Measurements from ENCODE around the gene MYRFL. TPM values are rescaled to one million over a fixed set of nuclear protein-coding genes. Genes with fewer than 3 reads are reported as not detected.
"Not testable (repeated sequence)": the region's sequence is repeated elsewhere in the genome, so short reads cannot be mapped to it uniquely, and the experiment has no call there.

Gene MYRFL
- total RNA-seq, 1 donor from 2014 or later = 0.20 TPM

- no peak for DNase-seq (ENCODE audit: low read depth)
- H3K9ac ChIP-seq (ENCODE audit: low read length) = no peak overlapping the region
- no peaks in the 10 kb centered on the region for H3K9me3 ChIP-seq (ENCODE audit: insufficient read depth, low read depth, low read length)
- Mint-ChIP-seq H3K27ac (ENCODE audit: unreplicated experiment) (no peak overlapping the region), H3K4me3 (ENCODE audit: unreplicated experiment) (no peak overlapping the region), H3K4me1 (ENCODE audit: low read depth, unreplicated experiment) (no peaks in the 10 kb centered on the region), H3K27me3 (ENCODE audit: low read depth, unreplicated experiment) (peaks cover 3% of the 10 kb centered on the region), H3K36me3 (ENCODE audit: low read depth, unreplicated experiment) (no peaks in the 10 kb centered on the region), H3K9me3 (ENCODE audit: unreplicated experiment) (peaks cover 3% of the 10 kb centered on the region)
- H3K4me1 ChIP-seq (ENCODE audit: insufficient read depth, low read length) = no peaks in the 10 kb centered on the region
- H3K27me3 ChIP-seq (ENCODE audit: insufficient read depth, low read length) = no peaks in the 10 kb centered on the region
- no peaks in the 10 kb centered on the region for H4K20me1 ChIP-seq (ENCODE audit: insufficient read depth, low read length)
- no peak overlapping the region for H3K4me2 ChIP-seq (ENCODE audit: low read length)
- no peak for TF ChIP-seq EZH2 (IDR thresholded peaks at IDR 0.05; ENCODE audit: insufficient read depth, low read length)
- no peak for TF ChIP-seq CTCF (IDR thresholded peaks at IDR 0.05; ENCODE audit: insufficient read depth, low read depth, low read length)
- no peaks in the 10 kb centered on the region for H3K79me2 ChIP-seq (ENCODE audit: insufficient read depth, low read length)
- no peak overlapping the region for H2AFZ ChIP-seq (ENCODE audit: low read depth, low read length)
- FAIRE-seq = no peak
- no peaks in the 10 kb centered on the region for H3K36me3 ChIP-seq (ENCODE audit: insufficient read depth, low read length)
- no peak overlapping the region for H3K4me3 ChIP-seq (ENCODE audit: insufficient read depth, low read depth, low read length)
- no peak overlapping the region for H3K27ac ChIP-seq (ENCODE audit: low read depth, low read length)
These were observed 21.9 kb downstream of the MYRFL start for GRCh38 chr12:69846976-69847375.

- Mint-ChIP-seq H3K36me3 (ENCODE audit: low read depth, unreplicated experiment) (no peaks in the 10 kb centered on the region), H3K27ac (ENCODE audit: unreplicated experiment) (no peak overlapping the region), H3K9me3 (ENCODE audit: unreplicated experiment) (peaks cover 7% of the 10 kb centered on the region), H3K4me1 (ENCODE audit: low read depth, unreplicated experiment) (no peaks in the 10 kb centered on the region), H3K27me3 (ENCODE audit: low read depth, unreplicated experiment) (no peaks in the 10 kb centered on the region), H3K4me3 (ENCODE audit: unreplicated experiment) (no peak overlapping the region)
- Histone ChIP-seq H3K27ac (ENCODE audit: low read depth, low read length) (no peak overlapping the region), H3K4me3 (ENCODE audit: insufficient read depth, low read depth, low read length) (no peak overlapping the region), H3K9ac (ENCODE audit: low read length) (no peak overlapping the region), H3K79me2 (ENCODE audit: insufficient read depth, low read length) (no peaks in the 10 kb centered on the region), H3K4me2 (ENCODE audit: low read length) (no peak overlapping the region), H3K9me3 (ENCODE audit: insufficient read depth, low read depth, low read length) (no peaks in the 10 kb centered on the region), H3K4me1 (ENCODE audit: insufficient read depth, low read length) (no peaks in the 10 kb centered on the region), H3K27me3 (ENCODE audit: insufficient read depth, low read length) (no peaks in the 10 kb centered on the region), H2AFZ (ENCODE audit: low read depth, low read length) (no peak overlapping the region), H3K36me3 (ENCODE audit: insufficient read depth, low read length) (no peaks in the 10 kb centered on the region), H4K20me1 (ENCODE audit: insufficient read depth, low read length) (no peaks in the 10 kb centered on the region)
- no peak for FAIRE-seq
- TF ChIP-seq CTCF (IDR thresholded peaks at IDR 0.05; ENCODE audit: insufficient read depth, low read depth, low read length) (no peak), EZH2 (IDR thresholded peaks at IDR 0.05; ENCODE audit: insufficient read depth, low read length) (no peak)
- peak; percentile 59 for DNase-seq (ENCODE audit: low read depth)
These were observed 26.9 kb downstream of the MYRFL start for GRCh38 chr12:69851976-69852375.

GRCh38 chr12:69853176-69853961 is 28.3 kb downstream of the MYRFL start:
- H3K4me1 ChIP-seq (ENCODE audit: insufficient read depth, low read length); H3K79me2 ChIP-seq (ENCODE audit: insufficient read depth, low read length); H3K27me3 Mint-ChIP-seq (ENCODE audit: low read depth, unreplicated experiment); H3K9me3 ChIP-seq (ENCODE audit: insufficient read depth, low read depth, low read length); DNase-seq (ENCODE audit: low read depth); H4K20me1 ChIP-seq (ENCODE audit: insufficient read depth, low read length); H3K27me3 ChIP-seq (ENCODE audit: insufficient read depth, low read length); FAIRE-seq; H3K4me3 Mint-ChIP-seq (ENCODE audit: unreplicated experiment); H3K9me3 Mint-ChIP-seq (ENCODE audit: unreplicated experiment); H3K4me3 ChIP-seq (ENCODE audit: insufficient read depth, low read depth, low read length); H3K27ac ChIP-seq (ENCODE audit: low read depth, low read length); H3K27ac Mint-ChIP-seq (ENCODE audit: unreplicated experiment); H3K4me1 Mint-ChIP-seq (ENCODE audit: low read depth, unreplicated experiment); H3K36me3 ChIP-seq (ENCODE audit: insufficient read depth, low read length); H3K4me2 ChIP-seq (ENCODE audit: low read length); H2AFZ ChIP-seq (ENCODE audit: low read depth, low read length); H3K36me3 Mint-ChIP-seq (ENCODE audit: low read depth, unreplicated experiment); H3K9ac ChIP-seq (ENCODE audit: low read length): not testable (repeated sequence)

Data from astrocyte (in vitro differentiated cells and primary cell).